GM21717 (cell line): ENCODE results near the gene UTP14C.
A peak's percentile ranks its signal among the peaks of the same experiment; 100 is the strongest.
"Not testable (repeated sequence)": the region's sequence is repeated elsewhere in the genome, so short reads cannot be mapped to it uniquely, and the experiment has no call there.

Source experiments
- ATAC-seq: cut with Tn5 transposase; IDR thresholded peaks from one replicate; pipeline ENCODE4 v1.9.1; 2021; ENCODE audit warnings: mild to moderate bottlenecking, moderate library complexity; ENCODE audit not compliant: unreplicated experiment

The UTP14C gene

DNA sequence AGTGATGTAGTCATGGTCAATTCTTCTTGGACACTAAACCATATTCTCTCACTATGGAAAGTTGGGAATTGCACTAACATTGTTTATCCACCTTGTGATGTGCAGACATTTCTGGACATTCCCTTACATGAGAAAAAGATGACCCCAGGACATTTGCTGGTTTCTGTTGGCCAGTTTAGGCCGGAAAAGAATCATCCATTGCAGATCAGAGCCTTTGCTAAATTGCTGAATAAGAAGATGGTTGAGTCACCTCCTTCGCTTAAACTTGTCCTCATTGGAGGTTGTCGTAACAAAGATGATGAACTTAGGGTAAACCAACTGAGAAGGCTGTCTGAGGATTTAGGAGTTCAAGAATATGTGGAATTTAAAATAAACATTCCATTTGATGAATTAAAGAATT lies at the start of gene UTP14C:
Gene UTP14C, plus strand, starts transcription at position 211 of the 400 bp plus-strand sequence. CDS start 4,114 bp downstream, outside the sequence.
- no peak for ATAC-seq

DNA sequence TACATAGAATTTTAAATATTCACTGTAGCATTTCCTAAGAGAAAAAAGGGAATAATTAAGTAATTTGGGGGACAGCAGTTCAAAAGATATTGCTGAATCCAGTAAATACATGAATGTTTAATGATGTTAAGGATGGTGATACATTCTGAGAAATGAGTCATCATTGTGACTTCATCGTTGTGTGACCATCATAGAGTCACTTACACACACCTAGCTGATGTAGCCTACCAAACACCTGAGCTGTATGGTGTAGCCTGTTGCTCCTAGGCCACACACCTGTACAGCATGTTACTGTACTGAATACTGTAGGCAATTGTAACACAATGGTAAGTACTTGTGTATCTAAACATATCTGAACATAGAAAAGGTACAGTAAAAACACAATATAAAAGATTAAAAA lies 48.1 kb upstream of the UTP14C start:
- ATAC-seq, result no peak

- ATAC-seq, result no peak
These were observed 47.6 kb upstream of the UTP14C start for GRCh38 chr13:51976890-51977289.

DNA sequence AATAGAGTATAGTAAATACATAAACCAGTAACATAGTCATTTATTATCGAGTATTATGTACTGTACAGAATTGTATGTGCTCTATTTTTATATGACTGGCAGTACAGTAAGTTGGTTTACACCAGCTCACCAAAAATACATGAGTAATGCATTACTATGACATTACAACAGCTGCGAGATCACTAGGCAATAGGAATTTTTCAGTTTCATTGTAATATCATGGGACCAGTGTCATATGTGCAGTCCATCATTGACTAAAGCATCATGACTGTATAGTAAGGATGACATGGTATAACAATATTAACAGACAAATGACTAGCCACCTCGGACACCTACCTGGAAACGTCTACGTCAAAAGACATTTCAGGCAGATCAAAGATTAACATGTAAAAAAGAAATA lies 46.9 kb upstream of the UTP14C start:
- no peak for ATAC-seq

DNA sequence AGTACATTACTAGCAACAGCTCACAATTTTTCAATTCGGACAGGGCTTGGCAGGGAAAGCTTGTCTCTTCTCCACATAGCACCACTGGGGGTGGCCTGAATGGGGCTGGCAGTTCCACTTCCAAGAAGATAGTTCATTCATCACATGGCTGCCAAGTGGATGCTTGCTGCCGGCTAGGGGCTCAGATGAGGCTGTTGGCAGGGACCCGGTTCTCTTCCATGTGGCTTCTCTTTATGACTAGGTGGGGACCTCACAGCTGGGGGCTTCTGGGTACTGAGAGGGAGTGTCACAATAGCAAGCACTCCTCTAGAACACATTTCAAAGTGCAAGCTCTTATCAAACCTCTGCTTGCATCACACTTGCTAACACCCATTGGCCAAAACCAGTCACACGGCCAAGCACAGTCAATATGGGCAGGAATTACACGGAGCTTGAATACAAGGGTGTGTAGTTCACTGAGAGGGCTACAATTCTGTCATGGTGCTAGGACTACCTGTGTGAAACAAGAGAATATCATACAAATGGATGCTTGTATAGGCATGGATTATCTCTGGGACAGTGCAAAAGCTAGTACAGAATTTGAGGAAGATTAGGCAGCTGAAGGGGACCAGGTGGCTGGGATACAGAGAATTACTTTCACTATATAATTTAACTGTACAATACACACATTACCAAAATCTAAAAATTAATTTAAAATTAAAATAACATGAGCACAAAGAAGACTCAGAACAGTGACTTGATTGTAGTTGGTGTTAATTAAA lies 45.5 kb upstream of the UTP14C start:
- ATAC-seq, result no peak

- no peak for ATAC-seq
These were observed 43.6 kb upstream of the UTP14C start for GRCh38 chr13:51980908-51981307.

DNA sequence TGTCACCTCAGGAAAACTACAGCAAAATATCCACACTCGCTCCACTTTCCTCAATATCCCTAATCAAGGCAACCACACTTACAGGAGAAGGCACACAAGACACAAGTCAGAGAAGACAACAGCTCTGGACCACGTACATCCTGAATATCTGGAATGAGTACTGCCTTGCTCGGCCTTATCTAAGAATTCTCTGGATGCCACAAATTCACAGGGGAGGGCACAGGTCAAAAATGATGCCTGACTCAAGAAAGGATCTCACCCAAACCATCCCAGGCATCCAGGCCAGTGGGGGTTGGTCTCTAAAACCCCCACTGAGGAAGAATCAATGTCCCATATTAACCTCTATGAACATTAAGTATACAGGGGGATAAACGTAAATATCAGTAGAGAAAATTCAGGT lies 43.1 kb upstream of the UTP14C start:
- no peak for ATAC-seq

DNA sequence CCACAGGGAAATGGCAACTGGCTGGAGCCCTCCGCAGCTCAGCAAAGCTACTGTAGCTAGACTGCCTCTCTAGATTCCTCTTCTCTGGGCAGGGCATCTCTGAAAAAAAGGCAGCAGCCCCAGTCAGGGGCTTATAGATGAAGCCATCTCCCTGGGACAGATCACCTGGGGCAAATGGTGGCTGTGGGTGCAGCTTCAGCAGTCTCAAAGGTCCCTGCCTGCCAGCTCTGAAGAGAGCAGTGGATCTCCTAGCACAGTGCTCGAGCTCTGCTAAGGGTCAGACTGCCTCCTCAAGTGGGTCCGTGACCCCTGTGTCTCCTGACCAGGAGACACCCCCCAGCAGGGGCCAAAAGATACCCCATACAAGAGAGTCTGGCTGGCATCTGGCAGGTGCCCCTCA lies 41.2 kb upstream of the UTP14C start:
- not testable (repeated sequence) for ATAC-seq

- ATAC-seq, result not testable (repeated sequence)
These were observed 39.6 kb upstream of the UTP14C start for GRCh38 chr13:51984904-51985303.

- ATAC-seq, result no peak
These were observed 35.4 kb upstream of the UTP14C start for GRCh38 chr13:51988988-51989618.

GRCh38 chr13:51993713-51994112 lies 30.8 kb upstream of the UTP14C start:
- no peak for ATAC-seq

GRCh38 chr13:51995677-51996551 lies 28.6 kb upstream of the UTP14C start:
- no peak for ATAC-seq

DNA sequence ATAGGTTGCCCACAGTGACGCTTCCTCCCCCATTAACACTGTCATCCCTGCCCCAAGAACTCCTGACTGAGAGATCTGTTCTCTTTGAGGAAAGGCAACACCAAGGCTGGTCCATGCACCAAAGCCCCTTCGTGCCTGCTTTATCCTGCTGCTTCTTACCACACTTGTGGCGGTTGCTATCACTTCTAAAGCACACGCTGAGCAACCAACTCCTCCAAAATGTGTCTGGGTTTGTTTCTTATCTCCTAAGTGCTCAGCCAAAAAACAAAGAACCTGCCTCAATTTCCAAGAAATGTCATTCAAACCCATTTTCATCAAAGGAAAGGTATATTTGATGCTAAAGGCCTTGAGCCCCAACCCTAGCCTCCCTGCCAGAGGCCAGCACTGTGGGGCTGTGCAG lies 27.9 kb upstream of the UTP14C start:
- ATAC-seq, result no peak

DNA sequence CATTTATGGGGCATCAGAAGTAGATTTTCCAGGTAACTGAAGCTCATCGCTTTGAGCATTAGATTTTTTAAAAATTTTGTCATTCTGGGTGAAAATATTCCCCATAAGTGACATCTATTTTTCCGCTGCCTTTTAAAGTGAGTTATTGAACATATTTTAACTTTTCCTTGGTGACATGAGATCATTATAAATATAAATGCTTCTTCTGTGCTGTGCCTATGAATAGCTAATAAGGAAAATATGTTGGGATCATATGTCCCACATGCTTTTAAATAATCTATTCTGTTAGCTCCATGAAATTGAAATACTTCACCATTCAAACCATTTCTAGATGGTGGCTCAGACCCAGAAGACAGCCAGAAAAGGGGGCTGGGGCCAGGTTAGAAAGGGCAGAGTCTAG lies 27.3 kb upstream of the UTP14C start:
- no peak for ATAC-seq

DNA sequence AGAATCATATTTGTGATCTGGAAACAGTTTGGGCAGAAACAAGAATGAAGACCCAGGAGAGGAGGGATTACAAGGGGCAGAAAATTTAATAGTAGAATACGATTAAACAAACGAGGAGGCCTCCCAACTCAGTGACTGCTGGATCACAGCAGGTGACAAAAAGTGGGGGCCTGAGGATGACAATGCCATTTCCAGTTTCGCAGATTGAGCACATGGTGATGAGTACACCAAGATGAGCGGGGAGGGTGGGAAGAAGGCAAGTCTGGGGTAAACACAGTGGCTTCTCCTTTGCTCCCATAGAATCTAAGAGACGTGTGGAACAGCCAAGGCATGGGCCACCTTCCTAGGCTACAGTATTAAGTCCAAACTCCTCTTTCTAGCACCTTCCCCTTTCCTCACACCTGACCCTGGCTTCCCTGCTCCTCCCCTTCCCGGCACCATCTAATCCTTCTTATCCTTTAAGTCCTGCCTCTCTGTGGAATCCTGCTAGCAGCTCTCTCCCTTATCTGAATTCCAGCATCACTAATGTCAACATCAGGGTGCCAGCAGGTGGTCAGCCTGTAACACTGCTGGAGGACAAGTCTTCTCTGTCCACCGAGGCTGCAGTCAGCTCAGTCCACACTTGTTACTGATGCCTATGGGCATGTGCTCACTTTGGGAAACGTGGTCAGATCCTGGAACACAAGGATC lies 26.7 kb upstream of the UTP14C start:
- ATAC-seq, result no peak

DNA sequence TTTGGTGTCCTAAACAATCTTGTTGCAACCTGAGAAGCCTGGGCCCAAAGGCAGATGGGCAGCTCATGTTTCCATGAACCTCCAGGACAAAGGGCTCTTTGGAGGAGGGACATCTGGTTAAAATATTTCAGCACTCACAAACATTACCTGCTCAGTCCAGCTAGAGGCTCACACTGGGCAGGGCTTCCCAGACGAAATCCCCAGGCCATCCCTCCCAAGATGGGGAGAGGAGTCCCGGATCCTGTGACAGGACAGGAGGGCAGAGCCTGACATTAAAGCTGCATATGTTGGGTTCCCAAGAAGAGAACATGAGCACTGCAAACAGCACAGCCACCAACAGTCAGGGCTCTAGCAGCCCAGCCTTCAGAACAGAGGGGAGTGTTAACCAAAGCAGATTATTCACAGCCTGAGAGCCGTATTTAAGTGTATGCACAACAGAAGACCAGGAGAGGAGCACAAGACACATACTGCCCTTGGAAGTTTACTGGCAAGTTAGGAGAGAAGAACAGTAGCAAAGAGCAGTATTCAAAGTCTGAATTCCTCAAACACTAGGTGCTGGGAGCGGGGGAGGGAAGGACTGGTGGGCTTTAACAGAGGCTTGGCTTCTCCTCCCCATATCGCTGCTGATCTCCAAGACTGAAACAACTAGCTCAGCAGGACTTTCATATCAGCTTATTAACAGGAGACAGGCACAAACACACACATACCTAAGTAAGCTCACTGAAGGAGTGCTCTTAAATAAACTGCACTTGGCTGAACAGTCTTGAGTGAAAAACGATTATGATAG lies 25.6 kb upstream of the UTP14C start:
- no peak for ATAC-seq

- no peak for ATAC-seq
These were observed 25.0 kb upstream of the UTP14C start for GRCh38 chr13:51999510-51999911.

- ATAC-seq, result no peak
These were observed 24.6 kb upstream of the UTP14C start for GRCh38 chr13:51999921-52000320.

- ATAC-seq, result peak; percentile 79
These were observed 23.3 kb upstream of the UTP14C start for GRCh38 chr13:52001120-52001731.

GRCh38 chr13:52002361-52002760 lies 22.1 kb upstream of the UTP14C start:
- no peak for ATAC-seq
